AG04450 (cell line): Measurements from ENCODE around the gene WHRN. TPM values are rescaled to one million over a fixed set of nuclear protein-coding genes. Genes with fewer than 3 reads are reported as not detected.

Experiments
- CTCF ChIA-PET: fragments of 300-600, 350-600 bp; formaldehyde crosslinking; extraction: SDS; loops from one replicate; lab custom pipeline; 2022; ENCODE audit warnings: antibody characterized with exemption, inconsistent platforms; lab: Charles Lee
- POLR2A ChIA-PET: fragments of 350-600 bp; formaldehyde crosslinking; extraction: SDS; loops from one replicate; lab custom pipeline; 2021; ENCODE audit warnings: antibody characterized with exemption, inconsistent platforms; lab: Yijun Ruan, JAX
- DNase-seq: peaks from one replicate; pipeline ENCODE4 v3.0.0-alpha.2; 2011; ENCODE audit warnings: low read depth, low spot score
- H3K27ac ChIP-seq: one replicate; pipeline ENCODE4 v1.5.1; 2012; ENCODE audit warnings: low read depth, low read length, control low read depth
- H3K27me3 ChIP-seq: one replicate; pipeline ENCODE4 v1.6.0; 2012; ENCODE audit warnings: low read length; ENCODE audit not compliant: control insufficient read depth, insufficient read depth
- H3K4me3 ChIP-seq: 2 replicates; pipeline ENCODE4 v1.5.1; 2011; ENCODE audit warnings: mild to moderate bottlenecking, low read depth, low read length, control low read depth
- H3K9me3 ChIP-seq: 2 replicates; pipeline ENCODE4 v1.5.1; 2012; ENCODE audit warnings: low read length; ENCODE audit not compliant: control insufficient read depth, insufficient read depth
- CTCF ChIP-seq: IDR thresholded peaks from 2 replicates; pipeline ENCODE4 v1.5.1; 2011; ENCODE audit warnings: low read depth, low read length, control low read depth, inconsistent platforms
- polyA plus RNA-seq: library from polyadenylated mRNA; depleted of rRNA; stranded (reverse); fragments of >200 nt; gene quantifications from 2 replicates; pipeline ENCODE4 v1.2.3, GENCODE V29; 2011

The WHRN gene
- polyA plus RNA-seq, 1 experiment = 1.1 TPM

- DNase-seq = no peak
- POLR2A ChIA-PET = no interaction called here
- no peak overlapping the region for H3K27ac ChIP-seq
- H3K27me3 ChIP-seq = peaks cover 10% of the 10 kb centered on the region
- TF ChIP-seq CTCF = no peak
- no peaks in the 10 kb centered on the region for H3K9me3 ChIP-seq
- H3K4me3 ChIP-seq = peak overlapping the region; percentile 22; the same call in 1 of the 2 replicates
- CTCF ChIA-PET = no interaction called here
Observed at GRCh38 chr9:114532561-114533237, 27.4 kb upstream of the WHRN start.

- Histone ChIP-seq H3K27me3 (peaks cover 8% of the 10 kb centered on the region), H3K4me3 (no peak overlapping the region), H3K9me3 (no peaks in the 10 kb centered on the region), H3K27ac (no peak overlapping the region)
- no peak for TF ChIP-seq CTCF
- ChIA-PET POLR2A (interaction anchor here (0.9 kb wide), 1 partner anchor 58 kb away, joined by 6 read pairs; the partner anchor contains the start of gene ATP6V1G1), CTCF (interaction anchor here (1.1 kb wide), 1 partner anchor 58 kb away, joined by 3 read pairs; the partner anchor contains the start of gene ATP6V1G1)
- DNase-seq = no peak
Observed at GRCh38 chr9:114529285-114529684, 24.0 kb upstream of the WHRN start.

GRCh38 chr9:114526807-114527206, 21.5 kb upstream of the WHRN start:
- ChIA-PET POLR2A (no interaction called here), CTCF (no interaction called here)
- Histone ChIP-seq H3K27ac (no peak overlapping the region), H3K4me3 (no peak overlapping the region), H3K27me3 (peaks cover 19% of the 10 kb centered on the region), H3K9me3 (no peaks in the 10 kb centered on the region)
- DNase-seq = no peak
- TF ChIP-seq CTCF = no peak

GRCh38 chr9:114525513-114525912, 20.2 kb upstream of the WHRN start:
- ChIA-PET POLR2A (interaction anchor here (1.1 kb wide), 1 partner anchor 62 kb away, joined by 3 read pairs; the partner anchor contains the start of gene ATP6V1G1), CTCF (interaction anchor here (1.0 to 1.3 kb wide), 2 partner anchors 11 to 90 kb away, joined by 3 to 4 read pairs; no protein-coding TSS in a partner anchor)
- TF ChIP-seq CTCF = no peak
- H3K9me3 ChIP-seq = no peaks in the 10 kb centered on the region
- no peak overlapping the region for H3K4me3 ChIP-seq
- no peak overlapping the region for H3K27ac ChIP-seq
- peak; percentile 34 for DNase-seq
- H3K27me3 ChIP-seq = peaks cover 21% of the 10 kb centered on the region

- Histone ChIP-seq H3K4me3 (no peak overlapping the region), H3K27ac (no peak overlapping the region), H3K27me3 (peaks cover 24% of the 10 kb centered on the region), H3K9me3 (no peaks in the 10 kb centered on the region)
- CTCF ChIA-PET = no interaction called here
- no peak for DNase-seq
- no peak for TF ChIP-seq CTCF
- POLR2A ChIA-PET = interaction anchor here (0.6 kb wide), 1 partner anchor 609 kb away, joined by 4 read pairs; no protein-coding TSS in a partner anchor
Observed at GRCh38 chr9:114524247-114524681, 19.0 kb upstream of the WHRN start.
